Muscle layer of colon (tissue), 2 donors: Measurements from ENCODE around the gene SPANXN1.
"Not testable (repeated sequence)": the region's sequence is repeated elsewhere in the genome, so short reads cannot be mapped to it uniquely, and the experiment has no call there.

ENCODE experiments used
- H3K27ac ChIP-seq: one replicate; pipeline ENCODE4 v1.7.0; 2013; ENCODE audit warnings: low read depth, mild to moderate bottlenecking, low read length, moderate library complexity
- H3K27me3 ChIP-seq, 2 donors: one replicate each; pipeline ENCODE4 v1.7.0; 2013; ENCODE audit warnings: low read length in 2 of 2, mild to moderate bottlenecking in 2 of 2; ENCODE audit not compliant: insufficient read depth in 2 of 2, control insufficient read depth in 1 of 2
- H3K36me3 ChIP-seq: one replicate; pipeline ENCODE4 v1.7.0; 2013; ENCODE audit warnings: mild to moderate bottlenecking, low read length; ENCODE audit not compliant: insufficient read depth
- H3K4me1 ChIP-seq: one replicate; pipeline ENCODE4 v1.7.0; 2013; ENCODE audit warnings: mild to moderate bottlenecking, low read length; ENCODE audit not compliant: insufficient read depth
- H3K4me3 ChIP-seq, 2 donors: one replicate each; pipeline ENCODE4 v1.7.0; 2013; ENCODE audit warnings: low read length in 2 of 2, low read depth in 1 of 2, mild to moderate bottlenecking in 1 of 2, moderate library complexity in 1 of 2
- H3K9ac ChIP-seq: one replicate; pipeline ENCODE4 v1.7.0; 2013; ENCODE audit warnings: low read length
- H3K9me3 ChIP-seq: one replicate; pipeline ENCODE4 v1.7.0; 2013; ENCODE audit warnings: mild to moderate bottlenecking, low read length
- donor health status: abdominal sarcoma.
- donor health status: Adenocarcinoma of cecum.

Gene SPANXN1, protein sequence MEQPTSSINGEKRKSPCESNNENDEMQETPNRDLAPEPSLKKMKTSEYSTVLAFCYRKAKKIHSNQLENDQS

GRCh38 chrX:145247203-145247602 is at the start of gene SPANXN1:
TSS of gene SPANXN1 (plus strand) at chrX:145247503. CDS start at chrX:145247587, 84 bp downstream.
- H3K27me3 ChIP-seq, H3K4me3 ChIP-seq, H3K27ac ChIP-seq, H3K9me3 ChIP-seq, H3K36me3 ChIP-seq, H3K9ac ChIP-seq, H3K4me1 ChIP-seq: not testable (repeated sequence)

- Histone ChIP-seq H3K36me3 (no peaks in the 10 kb centered on the region), H3K27me3 (no peaks in the 10 kb centered on the region), H3K9me3 (no peaks in the 10 kb centered on the region), H3K9ac (no peak overlapping the region), H3K4me3 (no peak overlapping the region), H3K27ac (no peak overlapping the region), H3K4me1 (no peaks in the 10 kb centered on the region)
Observed at GRCh38 chrX:145199078-145199477, 48.2 kb upstream of the SPANXN1 start.

DNA sequence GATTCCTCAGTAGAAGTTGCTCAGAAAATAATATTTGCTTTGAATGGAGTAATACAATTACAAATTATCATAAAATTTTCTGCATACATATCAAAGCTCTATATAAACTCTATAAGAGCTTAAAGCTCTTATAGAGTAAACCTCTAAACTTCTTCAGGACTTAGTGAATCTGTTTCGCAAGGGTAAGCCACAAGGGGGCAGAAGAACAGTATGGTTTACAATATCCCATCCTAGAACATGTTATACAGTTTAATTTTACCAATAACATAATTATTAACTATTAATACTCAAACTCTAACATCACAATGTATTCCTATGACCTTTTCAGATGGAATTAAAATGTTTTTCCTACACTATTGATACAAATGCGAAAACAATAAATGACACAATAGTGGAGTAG is 33.8 kb upstream of the SPANXN1 start:
- Histone ChIP-seq H3K4me3 (no peak overlapping the region), H3K27me3 (no peaks in the 10 kb centered on the region), H3K36me3 (no peaks in the 10 kb centered on the region), H3K9me3 (no peaks in the 10 kb centered on the region), H3K9ac (no peak overlapping the region), H3K27ac (no peak overlapping the region), H3K4me1 (no peaks in the 10 kb centered on the region)

DNA sequence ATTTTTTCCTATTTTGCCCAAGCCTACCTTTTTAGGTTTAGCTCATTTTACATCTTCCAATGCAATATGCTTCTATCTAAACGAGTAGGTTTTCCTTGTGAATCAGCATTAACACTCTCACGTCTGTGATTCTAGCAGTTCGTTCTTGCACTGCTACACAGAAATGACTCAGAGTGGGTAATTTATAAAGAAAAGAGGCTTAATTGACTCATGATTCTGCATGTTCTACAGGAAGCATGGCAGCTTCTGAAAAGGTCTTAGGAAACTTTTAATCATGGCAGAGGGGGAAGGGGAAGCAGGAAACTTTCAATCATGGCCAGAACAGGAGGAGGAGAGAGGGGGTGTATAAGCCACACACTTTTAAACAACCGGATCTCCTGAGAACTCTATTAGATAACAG is 44.9 kb downstream of the SPANXN1 start:
- H3K4me3 ChIP-seq, result no peak overlapping the region
- H3K4me1 ChIP-seq, result no peaks in the 10 kb centered on the region
- no peaks in the 10 kb centered on the region for H3K36me3 ChIP-seq
- no peaks in the 10 kb centered on the region for H3K27me3 ChIP-seq
- no peaks in the 10 kb centered on the region for H3K9me3 ChIP-seq
- H3K27ac ChIP-seq, result no peak overlapping the region
- no peak overlapping the region for H3K9ac ChIP-seq
